HFFc6 (cell line): Measurements from ENCODE around the gene ULK4. TPM values are rescaled to one million over a fixed set of nuclear protein-coding genes. Genes with fewer than 3 reads are reported as not detected.
A peak's percentile ranks its signal among the peaks of the same experiment; 100 is the strongest.

ENCODE experiments used
- DNase-seq: peaks from one replicate; pipeline ENCODE4 v3.0.0-alpha.2; 2018
- H3K27ac Mint-ChIP-seq: 2 replicates; pipeline ENCODE4 v1.8.0; 2020; ENCODE audit warnings: mild to moderate bottlenecking, mixed read lengths
- H3K27me3 Mint-ChIP-seq: 2 replicates; pipeline ENCODE4 v1.8.0; 2021; ENCODE audit warnings: mild to moderate bottlenecking, moderate library complexity, mixed read lengths; ENCODE audit not compliant: insufficient read depth
- H3K36me3 Mint-ChIP-seq: 2 replicates; pipeline ENCODE4 v1.8.0; 2021; ENCODE audit warnings: low read depth, mixed read lengths
- H3K4me1 Mint-ChIP-seq: 2 replicates; pipeline ENCODE4 v1.8.0; 2020; ENCODE audit warnings: low read depth, mixed read lengths
- H3K4me3 Mint-ChIP-seq: 2 replicates; pipeline ENCODE4 v1.8.0; 2020; ENCODE audit warnings: mild to moderate bottlenecking, moderate library complexity, mixed read lengths
- H3K9me3 Mint-ChIP-seq: 2 replicates; pipeline ENCODE4 v1.8.0; 2020; ENCODE audit warnings: mild to moderate bottlenecking, mixed read lengths
- total RNA-seq, 6 experiments: library from RNA; stranded (reverse); fragmentation: NEBNext Ultra II Directional; extraction: Animal tissue kit (Norgen Biotek cat#: 25700); gene quantifications; 2 replicates in 1 of 6; 3 replicates in 5 of 6; pipeline ENCODE4 v1.2.3, GENCODE V29; 2021
- TF ChIP-seq, protein P1 (sequence below): fragments of 200-600 bp; sonication (generic); IDR thresholded peaks from 2 replicates; pipeline ENCODE4 v1.5.0; 2021; ENCODE audit warnings: antibody characterized with exemption, mild to moderate bottlenecking

Gene ULK4
- total RNA-seq, 6 experiments from 2014 or later: 6.0 to 8.6 (median 6.7) TPM

DNA sequence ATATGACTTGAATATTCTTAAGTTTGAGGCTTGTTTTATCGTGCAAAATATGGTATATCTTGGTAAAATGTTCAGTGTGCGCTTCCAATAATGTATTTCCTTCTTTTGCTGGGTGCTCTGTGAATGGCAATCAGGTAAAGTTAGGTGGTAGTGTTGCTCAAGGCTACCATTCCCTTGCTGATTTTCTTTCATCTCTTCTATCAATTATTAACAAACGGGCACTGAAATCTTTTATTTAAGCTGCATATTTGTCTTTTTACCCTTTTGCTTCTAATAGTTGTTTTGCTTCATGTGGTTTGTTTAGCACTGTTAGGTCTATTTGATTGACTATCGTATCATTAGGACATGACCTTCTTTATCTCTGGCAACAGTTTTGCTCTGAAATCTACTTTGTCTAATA lies 520.3 kb downstream of the ULK4 start:
- H3K27ac Mint-ChIP-seq: no peak overlapping the region
- H3K4me3 Mint-ChIP-seq: no peak overlapping the region
- no peaks in the 10 kb centered on the region for H3K36me3 Mint-ChIP-seq
- H3K27me3 Mint-ChIP-seq: 0 out of 2 replicates have a peak, but pooled peaks cover 2% of the 10 kb centered on the region
- H3K4me1 Mint-ChIP-seq: no peaks in the 10 kb centered on the region
- DNase-seq: no peak
- TF ChIP-seq, protein P1, sequence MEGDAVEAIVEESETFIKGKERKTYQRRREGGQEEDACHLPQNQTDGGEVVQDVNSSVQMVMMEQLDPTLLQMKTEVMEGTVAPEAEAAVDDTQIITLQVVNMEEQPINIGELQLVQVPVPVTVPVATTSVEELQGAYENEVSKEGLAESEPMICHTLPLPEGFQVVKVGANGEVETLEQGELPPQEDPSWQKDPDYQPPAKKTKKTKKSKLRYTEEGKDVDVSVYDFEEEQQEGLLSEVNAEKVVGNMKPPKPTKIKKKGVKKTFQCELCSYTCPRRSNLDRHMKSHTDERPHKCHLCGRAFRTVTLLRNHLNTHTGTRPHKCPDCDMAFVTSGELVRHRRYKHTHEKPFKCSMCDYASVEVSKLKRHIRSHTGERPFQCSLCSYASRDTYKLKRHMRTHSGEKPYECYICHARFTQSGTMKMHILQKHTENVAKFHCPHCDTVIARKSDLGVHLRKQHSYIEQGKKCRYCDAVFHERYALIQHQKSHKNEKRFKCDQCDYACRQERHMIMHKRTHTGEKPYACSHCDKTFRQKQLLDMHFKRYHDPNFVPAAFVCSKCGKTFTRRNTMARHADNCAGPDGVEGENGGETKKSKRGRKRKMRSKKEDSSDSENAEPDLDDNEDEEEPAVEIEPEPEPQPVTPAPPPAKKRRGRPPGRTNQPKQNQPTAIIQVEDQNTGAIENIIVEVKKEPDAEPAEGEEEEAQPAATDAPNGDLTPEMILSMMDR: no peak
- H3K9me3 Mint-ChIP-seq: no peaks in the 10 kb centered on the region

DNA sequence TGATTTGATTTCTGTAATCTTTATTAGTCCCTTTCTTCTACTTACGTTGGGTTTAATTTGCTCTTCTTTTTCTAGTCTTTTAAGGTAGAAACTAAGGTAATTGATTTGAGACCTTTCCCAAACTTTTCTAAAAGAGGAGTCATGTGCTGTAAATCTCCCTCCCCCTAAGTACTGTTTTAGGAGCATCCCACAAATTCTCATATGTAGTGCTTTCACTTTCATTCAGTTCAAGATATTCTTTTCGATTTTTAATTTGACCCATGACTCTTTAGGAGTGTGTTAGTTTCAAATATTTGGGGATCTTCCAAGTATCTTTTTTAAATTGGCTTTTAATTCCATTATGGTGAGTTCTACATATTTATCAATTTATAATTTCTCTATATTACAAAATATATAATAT lies 520.8 kb downstream of the ULK4 start:
- no peaks in the 10 kb centered on the region for H3K36me3 Mint-ChIP-seq
- H3K4me1 Mint-ChIP-seq: no peaks in the 10 kb centered on the region
- H3K27me3 Mint-ChIP-seq: 0 out of 2 replicates have a peak, but pooled peaks cover 2% of the 10 kb centered on the region
- TF ChIP-seq, protein P1: no peak
- no peaks in the 10 kb centered on the region for H3K9me3 Mint-ChIP-seq
- H3K4me3 Mint-ChIP-seq: no peak overlapping the region
- no peak for DNase-seq
- H3K27ac Mint-ChIP-seq: no peak overlapping the region

DNA sequence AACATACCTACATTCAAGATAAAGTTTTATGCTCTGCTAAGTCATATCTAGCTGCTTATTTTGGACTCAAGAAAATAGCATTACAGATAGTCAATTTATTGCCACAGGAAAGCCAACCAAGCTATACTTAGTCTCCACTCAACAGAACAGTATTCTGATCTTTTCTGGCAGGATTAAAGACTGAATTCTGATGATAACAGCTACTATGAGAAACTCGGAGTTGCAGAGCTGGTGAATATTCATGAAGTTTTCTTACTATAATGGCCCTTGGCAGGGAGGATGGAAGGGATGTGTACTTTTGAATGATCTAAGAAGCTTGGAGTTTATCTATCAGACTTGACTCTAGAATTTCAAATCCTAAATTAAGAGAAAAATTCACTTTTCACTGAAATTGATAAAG lies 524.9 kb downstream of the ULK4 start:
- Mint-ChIP-seq H3K36me3 (no peaks in the 10 kb centered on the region), H3K9me3 (no peaks in the 10 kb centered on the region), H3K27me3 (0 out of 2 replicates have a peak, but pooled peaks cover 2% of the 10 kb centered on the region), H3K4me3 (no peak overlapping the region), H3K4me1 (peaks cover 7% of the 10 kb centered on the region), H3K27ac (no peak overlapping the region)
- no peak for DNase-seq
- TF ChIP-seq, protein P1: no peak

DNA sequence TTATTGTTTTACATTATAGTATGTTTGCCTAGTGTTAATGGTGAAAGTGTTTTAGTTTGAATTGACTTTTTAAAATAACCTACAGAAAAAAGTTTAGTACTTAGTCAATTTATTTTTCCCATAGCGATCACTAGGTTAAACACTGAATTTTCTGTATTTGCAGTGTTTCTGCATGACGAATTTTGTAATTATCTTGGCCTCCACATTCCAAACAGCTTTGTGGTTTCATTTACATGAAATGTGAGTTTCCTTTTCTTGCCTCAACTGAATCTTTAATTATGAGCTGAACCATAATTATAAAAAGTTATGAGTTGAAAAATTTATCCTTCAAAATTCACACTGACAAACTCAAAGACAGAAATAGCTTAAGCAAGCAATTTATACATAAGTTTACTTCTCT lies 527.1 kb downstream of the ULK4 start:
- TF ChIP-seq, protein P1: no peak
- peak; percentile 7 for DNase-seq
- Mint-ChIP-seq H3K9me3 (no peaks in the 10 kb centered on the region), H3K4me1 (peaks cover 7% of the 10 kb centered on the region), H3K27me3 (0 out of 2 replicates have a peak, but pooled peaks cover 2% of the 10 kb centered on the region), H3K4me3 (no peak overlapping the region), H3K36me3 (no peaks in the 10 kb centered on the region), H3K27ac (no peak overlapping the region)

DNA sequence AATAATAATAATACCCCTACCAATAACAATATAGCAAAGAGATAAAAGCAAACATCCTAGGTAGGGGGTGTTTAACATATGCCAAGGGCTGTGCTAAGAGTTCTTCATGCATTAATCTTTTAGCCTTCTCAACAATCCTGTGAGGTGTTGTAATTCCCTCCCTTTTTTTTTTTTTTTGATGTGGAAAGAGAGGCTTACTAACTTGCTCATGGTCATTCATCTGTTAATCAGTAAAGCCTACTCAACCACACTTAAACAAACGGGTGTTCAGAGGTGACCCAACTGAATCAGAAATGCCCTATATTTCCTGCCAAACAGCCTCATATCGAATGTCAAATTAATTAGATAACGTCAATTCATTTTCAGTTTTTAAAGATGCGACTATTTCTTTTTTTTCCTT lies 530.5 kb downstream of the ULK4 start:
- TF ChIP-seq, protein P1: no peak
- Mint-ChIP-seq H3K27me3 (no peaks in the 10 kb centered on the region), H3K9me3 (no peaks in the 10 kb centered on the region), H3K4me1 (peaks cover 7% of the 10 kb centered on the region), H3K36me3 (no peaks in the 10 kb centered on the region), H3K4me3 (no peak overlapping the region), H3K27ac (no peak overlapping the region)
- no peak for DNase-seq

GRCh38 chr3:41430886-41431285 lies 531.0 kb downstream of the ULK4 start:
- TF ChIP-seq, protein P1: no peak
- no peak overlapping the region for H3K27ac Mint-ChIP-seq
- H3K36me3 Mint-ChIP-seq: no peaks in the 10 kb centered on the region
- H3K9me3 Mint-ChIP-seq: no peaks in the 10 kb centered on the region
- no peaks in the 10 kb centered on the region for H3K27me3 Mint-ChIP-seq
- H3K4me3 Mint-ChIP-seq: no peak overlapping the region
- peaks cover 7% of the 10 kb centered on the region for H3K4me1 Mint-ChIP-seq
- no peak for DNase-seq
